ENCODE measurements around the gene NAP1L4. TPM values are rescaled to one million over a fixed set of nuclear protein-coding genes. Genes with fewer than 3 reads are reported as not detected.

The NAP1L4 gene
- total RNA-seq, 1 experiment from 2014 or later: 212 TPM

DNA sequence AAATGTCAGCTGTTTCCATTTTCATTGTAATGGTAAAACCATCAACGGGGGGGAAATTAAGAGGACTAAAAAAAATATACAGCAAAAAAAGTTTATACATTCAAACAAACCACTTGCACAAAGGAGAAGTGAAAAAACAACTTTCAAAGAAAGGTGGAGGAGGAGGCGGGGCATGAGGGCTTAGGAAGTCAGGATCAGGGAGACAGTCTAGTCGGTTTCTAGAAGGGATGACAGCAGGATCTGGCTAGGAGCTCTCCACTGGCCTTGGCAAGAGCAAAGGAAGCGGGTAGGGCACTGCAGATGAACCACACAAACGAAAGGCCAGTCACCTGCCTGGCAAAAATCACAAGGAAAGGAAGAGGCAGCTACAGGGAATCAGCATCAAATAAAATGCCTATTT is 31.0 kb downstream of the NAP1L4 start:
- Mint-ChIP-seq H3K36me3 (ENCODE audit: insufficient read depth in 1 of 3, low read depth in 3 of 3) (peaks cover 58 to 94% (median 82%) of the 10 kb centered on the region in 3 experiments), H3K4me1 (peaks cover 31 to 33% of the 10 kb centered on the region in 2 experiments), H3K27ac (peak overlapping the region; percentile 6 to 91 (median 80); a peak in 4 of 7 replicates), H3K4me3 (no peak overlapping the region), H3K9me3 (no peaks in the 10 kb centered on the region), H3K27me3 (ENCODE audit: low read depth) (no peaks in the 10 kb centered on the region)
- H4K20me1 ChIP-seq (ENCODE audit: control insufficient read depth, insufficient read depth, insufficient read length): no peaks in the 10 kb centered on the region
- no peak for DNase-seq
- H2BK12ac ChIP-seq (ENCODE audit: insufficient read length, low read depth, low read length): no peak overlapping the region
- no peak overlapping the region for H2BK15ac ChIP-seq (ENCODE audit: low read depth, low read length)
- no peak overlapping the region for H3K14ac ChIP-seq (ENCODE audit: insufficient read depth, low read length)
- no peak overlapping the region for H2BK5ac ChIP-seq (ENCODE audit: insufficient read length, low read length)
- no peak overlapping the region for H2AK5ac ChIP-seq (ENCODE audit: insufficient read length, low read length)
- no peak overlapping the region for H4K91ac ChIP-seq (ENCODE audit: insufficient read length, low read depth, low read length)
- no peak overlapping the region for H2BK120ac ChIP-seq (ENCODE audit: low read depth, low read length, poor library complexity, severe bottlenecking)
- H3K23me2 ChIP-seq (ENCODE audit: insufficient read length, low read depth, low read length, poor library complexity, severe bottlenecking): no peaks in the 10 kb centered on the region
- no peak overlapping the region for H3K23ac ChIP-seq (ENCODE audit: insufficient read length, low read depth, low read length)
- H3K56ac ChIP-seq (ENCODE audit: insufficient read length, low read depth, low read length): no peak overlapping the region
- H4K8ac ChIP-seq (replicated peaks; ENCODE audit: insufficient read length, low read depth, low read length): no peak overlapping the region
- TF ChIP-seq, protein P1, sequence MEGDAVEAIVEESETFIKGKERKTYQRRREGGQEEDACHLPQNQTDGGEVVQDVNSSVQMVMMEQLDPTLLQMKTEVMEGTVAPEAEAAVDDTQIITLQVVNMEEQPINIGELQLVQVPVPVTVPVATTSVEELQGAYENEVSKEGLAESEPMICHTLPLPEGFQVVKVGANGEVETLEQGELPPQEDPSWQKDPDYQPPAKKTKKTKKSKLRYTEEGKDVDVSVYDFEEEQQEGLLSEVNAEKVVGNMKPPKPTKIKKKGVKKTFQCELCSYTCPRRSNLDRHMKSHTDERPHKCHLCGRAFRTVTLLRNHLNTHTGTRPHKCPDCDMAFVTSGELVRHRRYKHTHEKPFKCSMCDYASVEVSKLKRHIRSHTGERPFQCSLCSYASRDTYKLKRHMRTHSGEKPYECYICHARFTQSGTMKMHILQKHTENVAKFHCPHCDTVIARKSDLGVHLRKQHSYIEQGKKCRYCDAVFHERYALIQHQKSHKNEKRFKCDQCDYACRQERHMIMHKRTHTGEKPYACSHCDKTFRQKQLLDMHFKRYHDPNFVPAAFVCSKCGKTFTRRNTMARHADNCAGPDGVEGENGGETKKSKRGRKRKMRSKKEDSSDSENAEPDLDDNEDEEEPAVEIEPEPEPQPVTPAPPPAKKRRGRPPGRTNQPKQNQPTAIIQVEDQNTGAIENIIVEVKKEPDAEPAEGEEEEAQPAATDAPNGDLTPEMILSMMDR (conservative IDR thresholded peaks at IDR 0.05): no peak
- H3K18ac ChIP-seq (ENCODE audit: insufficient read length, low read depth, low read length): no peak overlapping the region
- no peak overlapping the region for H3K4ac ChIP-seq (ENCODE audit: low read depth, low read length)
- no peak overlapping the region for H3K27ac ChIP-seq (ENCODE audit: insufficient read length, low read depth, low read length)
- H2AFZ ChIP-seq (ENCODE audit: low read length): no peak overlapping the region
- H3K9ac ChIP-seq (ENCODE audit: extremely low read depth, insufficient read length, low read length): no peak overlapping the region
- H3K79me1 ChIP-seq (ENCODE audit: insufficient read depth, low read depth, low read length, poor library complexity, severe bottlenecking): no peaks in the 10 kb centered on the region
- H3T11ph ChIP-seq (ENCODE audit: low read length): no peak overlapping the region
- no peaks in the 10 kb centered on the region for H3K9me3 ChIP-seq (ENCODE audit: control insufficient read depth, low read depth, low read length)
- H4K5ac ChIP-seq (ENCODE audit: insufficient read length, low read depth, low read length): no peak overlapping the region
- peaks cover under 1% of the 10 kb centered on the region for H3K79me2 ChIP-seq (ENCODE audit: insufficient read depth, low read length)
- no peaks in the 10 kb centered on the region for H3K27me3 ChIP-seq (ENCODE audit: insufficient read depth, low read length)
- H3K4me1 ChIP-seq (ENCODE audit: insufficient read depth, low read length): peaks cover 4% of the 10 kb centered on the region; the same call in 1 of the 2 replicates
- no CpG with 5 or more reads among the region's 5 CpGs for WGBS (ENCODE audit: extremely low coverage, insufficient read length, low lambda C conversion rate)
- H2BK20ac ChIP-seq (ENCODE audit: low read depth, low read length, poor library complexity, severe bottlenecking): no peak overlapping the region
- no peak overlapping the region for H3K4me2 ChIP-seq (ENCODE audit: insufficient read depth, insufficient read length, low read length)

All from H9 (cell line).